PC-9 (cell line): Measurements from ENCODE around the gene GMFB. TPM values are rescaled to one million over a fixed set of nuclear protein-coding genes. Genes with fewer than 3 reads are reported as not detected.
"Not testable (repeated sequence)": the region's sequence is repeated elsewhere in the genome, so short reads cannot be mapped to it uniquely, and the experiment has no call there.

Experiments used
- BruUV-seq: library from RNA; stranded (reverse); fragments of 400-500 nt; replicated peaks from 2 replicates; lab custom pipeline; 2021; lab: Mats Ljungman, UMichigan
- CTCF ChIA-PET: fragments of 300-600 bp; sonication (Branson Sonifier 250); formaldehyde crosslinking; loops from one replicate; lab custom pipeline; 2022; ENCODE audit warnings: antibody characterized with exemption; lab: Charles Lee
- POLR2A ChIA-PET: fragments of 300-600 bp; sonication (Branson Sonifier 250); formaldehyde crosslinking; loops from one replicate; lab custom pipeline; 2022; ENCODE audit warnings: antibody characterized with exemption; ENCODE audit not compliant: unreplicated experiment; lab: Charles Lee
- DNase-seq, 2 experiments: peaks; one replicate each; pipeline versions ENCODE4 v3.0.0 to v3.0.0-alpha.2; 2015 to 2022; ENCODE audit warnings: mixed read lengths in 1 of 2
- H2AFZ ChIP-seq: fragments of 200-600 bp; sonication (generic); 2 replicates; pipeline ENCODE4 v1.8.1; 2017; ENCODE audit warnings: antibody characterized with exemption
- H3F3A ChIP-seq: fragments of 200-600 bp; sonication (generic); 2 replicates; pipeline ENCODE4 v1.8.1; 2017; ENCODE audit warnings: antibody characterized with exemption, mild to moderate bottlenecking, low read depth; ENCODE audit not compliant: insufficient read depth
- H3K27ac ChIP-seq: fragments of 200-600 bp; sonication (generic); 2 replicates; pipeline ENCODE4 v1.6.1; 2016; ENCODE audit warnings: mixed run types
- H3K27me3 ChIP-seq: fragments of 200-600 bp; sonication (generic); 2 replicates; pipeline ENCODE4 v1.6.1; 2016; ENCODE audit warnings: low read depth, mixed run types; ENCODE audit not compliant: insufficient read depth
- H3K36me3 ChIP-seq: fragments of 200-600 bp; sonication (generic); 2 replicates; pipeline ENCODE4 v1.6.1; 2016; ENCODE audit warnings: low read depth, mixed run types
- H3K4me1 ChIP-seq: fragments of 200-600 bp; sonication (generic); replicated peaks from 2 replicates; pipeline ENCODE4 v1.6.1; 2016; ENCODE audit warnings: mixed run types; ENCODE audit not compliant: insufficient read depth
- H3K4me2 ChIP-seq: fragments of 200-600 bp; sonication (generic); 2 replicates; pipeline ENCODE4 v1.6.1; 2017; ENCODE audit warnings: mixed run types
- H3K4me3 ChIP-seq: fragments of 200-600 bp; sonication (generic); 2 replicates; pipeline ENCODE4 v1.6.1; 2016; ENCODE audit warnings: mixed run types
- H3K79me2 ChIP-seq: fragments of 200-600 bp; sonication (generic); 2 replicates; pipeline ENCODE4 v1.6.1; 2017; ENCODE audit warnings: low read depth, mixed run types
- H3K9me2 ChIP-seq: fragments of 200-600 bp; sonication (generic); 2 replicates; pipeline ENCODE4 v1.8.1; 2017; ENCODE audit warnings: mild to moderate bottlenecking; ENCODE audit not compliant: insufficient read depth
- H3K9me3 ChIP-seq: fragments of 200-600 bp; sonication (generic); 2 replicates; pipeline ENCODE4 v1.8.1; 2016; ENCODE audit warnings: low read depth; ENCODE audit not compliant: insufficient read depth
- H4K20me1 ChIP-seq: fragments of 200-600 bp; sonication (generic); 2 replicates; pipeline ENCODE4 v1.8.1; 2017; ENCODE audit not compliant: insufficient read depth
- EZH2 ChIP-seq: fragments of 200-600 bp; sonication (generic); IDR thresholded peaks from 2 replicates; pipeline ENCODE4 v1.8.0; 2017; ENCODE audit warnings: antibody characterized with exemption, low read depth
- intact Hi-C: fragments of 100-400 bp; cut with micrococcal nuclease; formaldehyde crosslinking; loops from one replicate; pipeline ENCODE4 v1.10.0; 2022; ENCODE audit not compliant: unreplicated experiment
- total RNA-seq: library from RNA; stranded (reverse); gene quantifications from 2 replicates; pipeline ENCODE4 v1.2.3, GENCODE V29; 2021
- TF ChIP-seq, protein P1 (sequence below): fragments of 200-600 bp; sonication (generic); conservative IDR thresholded peaks from 2 replicates; pipeline ENCODE4 v1.6.1; 2017; ENCODE audit warnings: mixed run types, antibody characterized with exemption, mild to moderate bottlenecking, moderate library complexity

Gene GMFB
- total RNA-seq, 1 experiment from 2014 or later = 35.5 TPM

GRCh38 chr14:54438703-54439102, 50.1 kb downstream of the GMFB start:
- DNase-seq = no peak
- Histone ChIP-seq H3K4me3 (no peak overlapping the region), H3K4me2 (peak overlapping the region; percentile 85; the same call in 1 of the 2 replicates), H2AFZ (no peak overlapping the region), H3K27ac (no peak overlapping the region), H3K36me3 (peaks cover 22% of the 10 kb centered on the region; the same call in 1 of the 2 replicates), H3K4me1 (peaks cover 32% of the 10 kb centered on the region), H3K9me3 (no peaks in the 10 kb centered on the region), H4K20me1 (peaks cover 28% of the 10 kb centered on the region), H3K79me2 (peaks cover 71% of the 10 kb centered on the region), H3F3A (peaks cover 16% of the 10 kb centered on the region; the same call in 1 of the 2 replicates), H3K9me2 (no peaks in the 10 kb centered on the region), H3K27me3 (no peaks in the 10 kb centered on the region)
- ChIA-PET POLR2A (no interaction called here), CTCF (no interaction called here)
- BruUV-seq = no TSS peak
- TF ChIP-seq, protein P1, sequence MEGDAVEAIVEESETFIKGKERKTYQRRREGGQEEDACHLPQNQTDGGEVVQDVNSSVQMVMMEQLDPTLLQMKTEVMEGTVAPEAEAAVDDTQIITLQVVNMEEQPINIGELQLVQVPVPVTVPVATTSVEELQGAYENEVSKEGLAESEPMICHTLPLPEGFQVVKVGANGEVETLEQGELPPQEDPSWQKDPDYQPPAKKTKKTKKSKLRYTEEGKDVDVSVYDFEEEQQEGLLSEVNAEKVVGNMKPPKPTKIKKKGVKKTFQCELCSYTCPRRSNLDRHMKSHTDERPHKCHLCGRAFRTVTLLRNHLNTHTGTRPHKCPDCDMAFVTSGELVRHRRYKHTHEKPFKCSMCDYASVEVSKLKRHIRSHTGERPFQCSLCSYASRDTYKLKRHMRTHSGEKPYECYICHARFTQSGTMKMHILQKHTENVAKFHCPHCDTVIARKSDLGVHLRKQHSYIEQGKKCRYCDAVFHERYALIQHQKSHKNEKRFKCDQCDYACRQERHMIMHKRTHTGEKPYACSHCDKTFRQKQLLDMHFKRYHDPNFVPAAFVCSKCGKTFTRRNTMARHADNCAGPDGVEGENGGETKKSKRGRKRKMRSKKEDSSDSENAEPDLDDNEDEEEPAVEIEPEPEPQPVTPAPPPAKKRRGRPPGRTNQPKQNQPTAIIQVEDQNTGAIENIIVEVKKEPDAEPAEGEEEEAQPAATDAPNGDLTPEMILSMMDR = no peak
- no peak for TF ChIP-seq EZH2
- intact Hi-C loops = no loop called here

- Histone ChIP-seq H3F3A (peaks cover 16% of the 10 kb centered on the region; the same call in 1 of the 2 replicates), H3K36me3 (peaks cover 24% of the 10 kb centered on the region; the same call in 1 of the 2 replicates), H3K4me2 (peak overlapping the region; percentile 85; the same call in 1 of the 2 replicates), H3K79me2 (peaks cover 78% of the 10 kb centered on the region), H4K20me1 (peaks cover 33% of the 10 kb centered on the region), H3K4me1 (peaks cover 32% of the 10 kb centered on the region)
- intact Hi-C loops, CTCF ChIA-PET, H3K9me2 ChIP-seq, POLR2A ChIA-PET, H3K4me3 ChIP-seq, H2AFZ ChIP-seq, BruUV-seq, H3K27me3 ChIP-seq, H3K27ac ChIP-seq, H3K9me3 ChIP-seq, DNase-seq: not testable (repeated sequence)
Measured at GRCh38 chr14:54437954-54438353, 50.8 kb downstream of the GMFB start.

DNA sequence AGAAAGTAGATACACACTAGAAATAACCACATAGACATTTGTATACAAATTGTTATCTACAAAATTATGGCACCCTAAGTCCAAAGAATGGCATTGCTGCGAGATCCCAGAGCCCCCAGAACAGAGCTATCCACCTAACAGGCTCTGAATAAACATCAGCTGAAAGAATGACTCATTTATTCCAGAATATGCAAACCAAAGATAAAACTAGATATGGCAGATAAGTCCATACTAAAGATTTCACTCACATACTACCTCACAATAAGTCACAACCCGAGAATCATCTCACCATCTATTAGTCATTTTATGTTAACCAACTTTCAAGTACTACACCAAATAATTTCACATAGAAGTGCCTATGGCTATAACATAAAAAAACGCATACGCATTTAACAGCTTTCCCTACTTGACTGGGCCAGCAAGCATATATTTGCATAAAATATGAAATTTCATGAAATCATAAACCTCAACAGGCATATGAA, 53.2 kb downstream of the GMFB start:
- ChIA-PET CTCF (no interaction called here), POLR2A (interaction anchor here (0.5 kb wide), 1 partner anchor 398 kb away, joined by 8 read pairs; no protein-coding TSS in a partner anchor)
- Histone ChIP-seq H3K4me2 (no peak overlapping the region), H3K36me3 (peaks cover 31% of the 10 kb centered on the region), H2AFZ (no peak overlapping the region), H4K20me1 (peaks cover 53% of the 10 kb centered on the region), H3K27me3 (no peaks in the 10 kb centered on the region), H3K27ac (0 out of 2 replicates have a peak overlapping the region, but pooled peaks have one; percentile 10), H3K4me3 (no peak overlapping the region), H3K9me2 (no peaks in the 10 kb centered on the region), H3K79me2 (peaks cover 90% of the 10 kb centered on the region), H3K9me3 (no peaks in the 10 kb centered on the region), H3K4me1 (peaks cover 25% of the 10 kb centered on the region; the same call in 1 of the 2 replicates), H3F3A (peaks cover 5% of the 10 kb centered on the region; the same call in 1 of the 2 replicates)
- no peak for TF ChIP-seq EZH2
- TF ChIP-seq, protein P1 = no peak
- intact Hi-C loops = no loop called here
- DNase-seq = peak in 1 of 2 experiments; percentile 50
- no TSS peak for BruUV-seq
